Gastrocnemius medialis (tissue), 4 donors: ENCODE results near the gene OGFRL1. TPM values are rescaled to one million over a fixed set of nuclear protein-coding genes. Genes with fewer than 3 reads are reported as not detected.

Experiments
- ATAC-seq, 2 donors: fragments of 150-250 bp; one replicate each; pipeline ENCODE4 v1.9.1; 2016
- DNase-seq, 2 donors: peaks; one replicate each; pipeline ENCODE4 v3.0.0-alpha.2; 2019
- H3K27ac ChIP-seq, 4 donors: fragments of 200-600 bp; sonication (generic); 1 replicate in 1 of 4; 2 replicates in 3 of 4; pipeline ENCODE4 v1.5.1; 2016 to 2018; ENCODE audit warnings: mild to moderate bottlenecking in 2 of 4, moderate library complexity in 1 of 4
- H3K27me3 ChIP-seq, 3 donors: fragments of 200-600 bp; sonication (generic) in 2 of 3; 1 replicate in 1 of 3; 2 replicates in 2 of 3; pipeline versions ENCODE4 v1.5.1 to v1.6.0; 2016 to 2019; ENCODE audit warnings: mild to moderate bottlenecking in 1 of 3, moderate library complexity in 1 of 3
- H3K36me3 ChIP-seq, 2 donors: fragments of 200-600 bp; sonication (generic) in 1 of 2; one replicate each; pipeline ENCODE4 v1.5.1; 2017 to 2018
- H3K4me1 ChIP-seq, 2 donors: fragments of 200-600 bp; sonication (generic) in 1 of 2; one replicate each; pipeline ENCODE4 v1.5.1; 2016 to 2017; ENCODE audit warnings: mild to moderate bottlenecking in 2 of 2
- H3K4me3 ChIP-seq, 4 donors: fragments of 200-600 bp; sonication (generic) in 3 of 4; 1 replicate in 1 of 4; 2 replicates in 3 of 4; pipeline ENCODE4 v1.5.1; 2016 to 2019; ENCODE audit warnings: mild to moderate bottlenecking in 2 of 4
- H3K9me3 ChIP-seq, 3 donors: fragments of 200-600 bp; sonication (generic) in 2 of 3; 1 replicate in 1 of 3; 2 replicates in 2 of 3; pipeline ENCODE4 v1.5.1; 2016 to 2019
- CTCF ChIP-seq, 5 experiments: fragments of 450-650 bp in 3 of 5; fragments of 200-600 bp in 2 of 5; sonication (generic) in 2 of 5; IDR thresholded peaks in 4 of 5; conservative IDR thresholded peaks in 1 of 5; 1 replicate in 4 of 5; 2 replicates in 1 of 5; pipeline ENCODE4 v1.5.1; 2016 to 2019; ENCODE audit warnings: antibody characterized with exemption in 5 of 5, mild to moderate bottlenecking in 3 of 5, moderate library complexity in 3 of 5
- POLR2A ChIP-seq, 2 donors: fragments of 450-650 bp; IDR thresholded peaks; one replicate each; pipeline ENCODE4 v1.6.1; 2017; ENCODE audit warnings: antibody characterized with exemption in 2 of 2, mild to moderate bottlenecking in 2 of 2, moderate library complexity in 2 of 2
- in situ Hi-C, 4 donors: fragments of 200-750 bp; cut with MboI; loops; one replicate each; pipeline versions ENCODE4 v1.15.0 to v1.8.0; 2017; ENCODE audit warnings: low sequenced_read_pairs in 4 of 4
- intact Hi-C: fragments of 100-400 bp; cut with DNase I; formaldehyde crosslinking; loops from one replicate; pipeline ENCODE4 v1.15.1; 2023; ENCODE audit warnings: low total_unique reads
- total RNA-seq, 4 donors: library from RNA; depleted of rRNA; stranded (reverse); fragments of >200 nt; gene quantifications; one replicate each; pipeline versions ENCODE4 v1.1.0 to v1.2.3, GENCODE V29; 2016

OGFRL1 gene
- total RNA-seq: 10 to 100 TPM in 1 of 4 donors, 1 to 10 TPM in 3; 4.6 to 18.0 (median 6.8) TPM

GRCh38 chr6:71288228-71289038 lies at the start of gene OGFRL1:
OGFRL1 (plus strand) TSS chr6:71288811; CDS start chr6:71288937, 126 bp downstream.
- intact Hi-C loops: loop anchor here (5.0 kb wide), 1 partner anchor 134 kb away; no protein-coding TSS in a partner anchor

GRCh38 chr6:71239694-71240093 lies 48.9 kb upstream of the OGFRL1 start:
- H3K4me3 ChIP-seq: no peak overlapping the region
- intact Hi-C loops: no loop called here

More at GRCh38 chr6:71288228-71289038, at the start of gene OGFRL1:
- peak within 1 kb of the TSS; percentile 70 to 72 (median 71) for H3K4me3 ChIP-seq
- no peaks in the 10 kb centered on the region for H3K27me3 ChIP-seq
- no peaks in the 10 kb centered on the region for H3K36me3 ChIP-seq
- in situ Hi-C loops: no loop called here
- TF ChIP-seq POLR2A (IDR thresholded peaks at IDR 0.05) (peak; percentile 72 to 79), CTCF (IDR thresholded peaks at IDR 0.05 in 4 of 5, conservative IDR thresholded peaks at IDR 0.05 in 1 of 5) (peak in 3 of 5 experiments; percentile 13 to 46 (median 17))
- ATAC-seq: peak; percentile 76 to 82
- DNase-seq: peak; percentile 56 to 63
- peaks cover 13 to 63% of the 10 kb centered on the region in 2 donors for H3K4me1 ChIP-seq
- H3K9me3 ChIP-seq: no peaks in the 10 kb centered on the region
- peak within 1 kb of the TSS; percentile 79 to 87 (median 84) for H3K27ac ChIP-seq

GRCh38 chr6:71245265-71246049 lies 43.2 kb upstream of the OGFRL1 start:
- Histone ChIP-seq H3K27ac (no peak overlapping the region), H3K36me3 (no peaks in the 10 kb centered on the region), H3K27me3 (no peaks in the 10 kb centered on the region), H3K4me1 (peaks cover 0 to 15% of the 10 kb centered on the region in 2 donors), H3K4me3 (no peak overlapping the region), H3K9me3 (peaks cover 0 to 10% (median 0%) of the 10 kb centered on the region in 3 donors)
- ATAC-seq: no peak
- in situ Hi-C loops (no loop called here), intact Hi-C loops (no loop called here)
- TF ChIP-seq POLR2A (IDR thresholded peaks at IDR 0.05) (no peak), CTCF (IDR thresholded peaks at IDR 0.05 in 4 of 5, conservative IDR thresholded peaks at IDR 0.05 in 1 of 5) (no peak)
- DNase-seq: no peak

More at GRCh38 chr6:71239694-71240093, 48.9 kb upstream of the OGFRL1 start:
- Histone ChIP-seq H3K36me3 (no peaks in the 10 kb centered on the region), H3K4me1 (peaks cover 0 to 4% of the 10 kb centered on the region in 2 donors), H3K27me3 (no peaks in the 10 kb centered on the region), H3K9me3 (peaks cover 0 to 10% (median 0%) of the 10 kb centered on the region in 3 donors), H3K27ac (no peak overlapping the region)
- TF ChIP-seq POLR2A (IDR thresholded peaks at IDR 0.05): no peak
- no peak for TF ChIP-seq CTCF (IDR thresholded peaks at IDR 0.05 in 4 of 5, conservative IDR thresholded peaks at IDR 0.05 in 1 of 5)
- DNase-seq: no peak
- ATAC-seq: no peak
- in situ Hi-C loops: no loop called here

- in situ Hi-C loops: no loop called here
- Histone ChIP-seq H3K4me1 (peaks cover 0 to 24% of the 10 kb centered on the region in 2 donors), H3K27ac (no peak overlapping the region), H3K27me3 (no peaks in the 10 kb centered on the region), H3K9me3 (peaks cover 0 to 9% (median 0%) of the 10 kb centered on the region in 3 donors), H3K4me3 (no peak overlapping the region), H3K36me3 (no peaks in the 10 kb centered on the region)
- DNase-seq (no peak), ATAC-seq (no peak)
- intact Hi-C loops: no loop called here
- TF ChIP-seq CTCF (IDR thresholded peaks at IDR 0.05 in 4 of 5, conservative IDR thresholded peaks at IDR 0.05 in 1 of 5): no peak
These were observed 42.0 kb upstream of the OGFRL1 start for GRCh38 chr6:71246596-71246995.
